Inferior parietal cortex (tissue), 1 donor: Measurements from ENCODE around the gene BRIP1.
"Not testable (repeated sequence)": the region's sequence is repeated elsewhere in the genome, so short reads cannot be mapped to it uniquely, and the experiment has no call there.

Source experiments
- DNase-seq: peaks from one replicate; pipeline ENCODE4 v3.0.0-alpha.2; 2016; ENCODE audit errors: extremely low spot score

BRIP1 gene

GRCh38 chr17:61867033-61867432 is 3.7 kb upstream of the BRIP1 start:
- DNase-seq: no peak

- DNase-seq: no peak
Measured at GRCh38 chr17:61863801-61864126, 436 bp upstream of the BRIP1 start.

GRCh38 chr17:61862105-61862574 is 1.2 kb downstream of the BRIP1 start:
- DNase-seq: no peak

GRCh38 chr17:61860397-61860796 is 2.9 kb downstream of the BRIP1 start:
- not testable (repeated sequence) for DNase-seq

GRCh38 chr17:61856035-61856434 is 7.3 kb downstream of the BRIP1 start:
- no peak for DNase-seq

GRCh38 chr17:61852857-61853256 is 10.5 kb downstream of the BRIP1 start:
- DNase-seq: no peak

- no peak for DNase-seq
Measured at GRCh38 chr17:61849674-61850073, 13.7 kb downstream of the BRIP1 start.

- no peak for DNase-seq
Measured at GRCh38 chr17:61848896-61849295, 14.4 kb downstream of the BRIP1 start.

- no peak for DNase-seq
Measured at GRCh38 chr17:61848247-61848646, 15.1 kb downstream of the BRIP1 start.

- DNase-seq: no peak
Measured at GRCh38 chr17:61847659-61848058, 15.7 kb downstream of the BRIP1 start.

GRCh38 chr17:61846761-61847375 is 16.5 kb downstream of the BRIP1 start:
- no peak for DNase-seq

- no peak for DNase-seq
Measured at GRCh38 chr17:61846088-61846487, 17.2 kb downstream of the BRIP1 start.

GRCh38 chr17:61843435-61843834 is 19.9 kb downstream of the BRIP1 start:
- DNase-seq: no peak

- no peak for DNase-seq
Measured at GRCh38 chr17:61842899-61843298, 20.4 kb downstream of the BRIP1 start.

- no peak for DNase-seq
Measured at GRCh38 chr17:61839300-61839786, 24.0 kb downstream of the BRIP1 start.

GRCh38 chr17:61837175-61838051 is 25.9 kb downstream of the BRIP1 start:
- DNase-seq: peak; percentile 29

GRCh38 chr17:61836266-61837174 is 26.8 kb downstream of the BRIP1 start:
- DNase-seq: no peak

- no peak for DNase-seq
Measured at GRCh38 chr17:61835606-61836005, 27.7 kb downstream of the BRIP1 start.

GRCh38 chr17:61834610-61835009 is 28.7 kb downstream of the BRIP1 start:
- DNase-seq: no peak

GRCh38 chr17:61833536-61834193 is 29.7 kb downstream of the BRIP1 start:
- no peak for DNase-seq

- no peak for DNase-seq
Measured at GRCh38 chr17:61832463-61832862, 30.9 kb downstream of the BRIP1 start.
